IPS-18c (cell line): ENCODE measurements around the gene DAPK1.

Experiments used
- H3K4me3 ChIP-seq: 2 replicates; pipeline ENCODE4 v1.7.0; 2013; ENCODE audit warnings: low read depth, mild to moderate bottlenecking, low read length, moderate library complexity; ENCODE audit not compliant: insufficient read depth
- H3K9me3 ChIP-seq: one replicate; pipeline ENCODE4 v1.6.1; 2013; ENCODE audit warnings: mild to moderate bottlenecking, low read length, moderate library complexity; ENCODE audit not compliant: control insufficient read depth, insufficient read depth

DAPK1 gene

GRCh38 chr9:87651431-87651830 lies 153.8 kb downstream of the DAPK1 start:
- Histone ChIP-seq H3K4me3 (no peak overlapping the region), H3K9me3 (no peaks in the 10 kb centered on the region)

GRCh38 chr9:87653941-87654340 lies 156.3 kb downstream of the DAPK1 start:
- Histone ChIP-seq H3K9me3 (no peaks in the 10 kb centered on the region), H3K4me3 (no peak overlapping the region)

GRCh38 chr9:87655731-87656130 lies 158.1 kb downstream of the DAPK1 start:
- Histone ChIP-seq H3K9me3 (no peaks in the 10 kb centered on the region), H3K4me3 (no peak overlapping the region)

GRCh38 chr9:87656485-87656884 lies 158.8 kb downstream of the DAPK1 start:
- Histone ChIP-seq H3K4me3 (no peak overlapping the region), H3K9me3 (no peaks in the 10 kb centered on the region)

- Histone ChIP-seq H3K4me3 (no peak overlapping the region), H3K9me3 (no peaks in the 10 kb centered on the region)
These were observed 159.5 kb downstream of the DAPK1 start for GRCh38 chr9:87657190-87657589.

- H3K9me3 ChIP-seq = no peaks in the 10 kb centered on the region
- H3K4me3 ChIP-seq = no peak overlapping the region
These were observed 160.2 kb downstream of the DAPK1 start for GRCh38 chr9:87657893-87658292.

- no peaks in the 10 kb centered on the region for H3K9me3 ChIP-seq
- no peak overlapping the region for H3K4me3 ChIP-seq
These were observed 160.8 kb downstream of the DAPK1 start for GRCh38 chr9:87658511-87658910.

GRCh38 chr9:87659534-87660419 lies 162.1 kb downstream of the DAPK1 start:
- Histone ChIP-seq H3K4me3 (no peak overlapping the region), H3K9me3 (no peaks in the 10 kb centered on the region)

GRCh38 chr9:87661241-87661640 lies 163.6 kb downstream of the DAPK1 start:
- H3K9me3 ChIP-seq = peaks cover 8% of the 10 kb centered on the region
- H3K4me3 ChIP-seq = no peak overlapping the region

GRCh38 chr9:87662808-87663528 lies 165.3 kb downstream of the DAPK1 start:
- H3K4me3 ChIP-seq = no peak overlapping the region
- peaks cover 16% of the 10 kb centered on the region for H3K9me3 ChIP-seq

GRCh38 chr9:87663556-87663955 lies 165.9 kb downstream of the DAPK1 start:
- Histone ChIP-seq H3K4me3 (no peak overlapping the region), H3K9me3 (peaks cover 18% of the 10 kb centered on the region)

- Histone ChIP-seq H3K9me3 (peaks cover 18% of the 10 kb centered on the region), H3K4me3 (no peak overlapping the region)
These were observed 166.7 kb downstream of the DAPK1 start for GRCh38 chr9:87664153-87665060.

- H3K4me3 ChIP-seq = no peak overlapping the region
- H3K9me3 ChIP-seq = peaks cover 18% of the 10 kb centered on the region
These were observed 167.8 kb downstream of the DAPK1 start for GRCh38 chr9:87665505-87665904.

GRCh38 chr9:87667164-87667738 lies 169.6 kb downstream of the DAPK1 start:
- no peak overlapping the region for H3K4me3 ChIP-seq
- H3K9me3 ChIP-seq = peaks cover 18% of the 10 kb centered on the region

GRCh38 chr9:87668222-87668621 lies 170.6 kb downstream of the DAPK1 start:
- peaks cover 18% of the 10 kb centered on the region for H3K9me3 ChIP-seq
- no peak overlapping the region for H3K4me3 ChIP-seq

GRCh38 chr9:87668722-87669121 lies 171.1 kb downstream of the DAPK1 start:
- Histone ChIP-seq H3K4me3 (no peak overlapping the region), H3K9me3 (peaks cover 18% of the 10 kb centered on the region)
